Esophagus (tissue), 2 donors: ENCODE data around the gene TBC1D3I. TPM values are rescaled to one million over a fixed set of nuclear protein-coding genes. Genes with fewer than 3 reads are reported as not detected.
"Not testable (repeated sequence)": the region's sequence is repeated elsewhere in the genome, so short reads cannot be mapped to it uniquely, and the experiment has no call there.

Experiments
- H3K27ac ChIP-seq, 2 donors: one replicate each; pipeline ENCODE4 v1.5.1; 2013; ENCODE audit warnings: low read depth in 2 of 2, mild to moderate bottlenecking in 2 of 2, inconsistent platforms in 1 of 2, low read length in 1 of 2, moderate library complexity in 1 of 2
- H3K27me3 ChIP-seq, 2 donors: one replicate each; pipeline ENCODE4 v1.6.1; 2013; ENCODE audit warnings: low read length in 2 of 2, control low read depth in 1 of 2, mild to moderate bottlenecking in 1 of 2; ENCODE audit not compliant: insufficient read depth in 2 of 2, control insufficient read depth in 1 of 2
- H3K36me3 ChIP-seq, 2 donors: one replicate each; pipeline ENCODE4 v1.6.1; 2013; ENCODE audit warnings: low read length in 1 of 2; ENCODE audit not compliant: control insufficient read depth in 2 of 2, insufficient read depth in 2 of 2
- H3K4me1 ChIP-seq, 2 donors: one replicate each; pipeline ENCODE4 v1.6.1; 2013; ENCODE audit warnings: low read length in 1 of 2; ENCODE audit not compliant: control insufficient read depth in 2 of 2, insufficient read depth in 2 of 2
- H3K4me3 ChIP-seq, 2 donors: one replicate each; pipeline ENCODE4 v1.5.1; 2013; ENCODE audit warnings: low read length in 2 of 2, mild to moderate bottlenecking in 2 of 2, low read depth in 1 of 2, moderate library complexity in 1 of 2
- H3K9me3 ChIP-seq, 2 donors: one replicate each; pipeline ENCODE4 v1.6.1; 2013; ENCODE audit warnings: mild to moderate bottlenecking in 2 of 2, low read depth in 1 of 2, low read length in 1 of 2, moderate library complexity in 1 of 2; ENCODE audit not compliant: control insufficient read depth in 2 of 2, insufficient read depth in 1 of 2
- WGBS, 2 donors: extraction: QIAGEN DNeasy Blood & Tissue Kit; methylation state at CpG; one replicate each; pipeline ENCODE4 v1.1.7; 2013; 5-methylcytosine and 5-hydroxymethylcytosine counted together
- polyA plus RNA-seq, 2 donors: library from polyadenylated mRNA; stranded (reverse); fragments of 200-250 nt; gene quantifications; one replicate each; pipeline ENCODE4 v1.2.3, GENCODE V29; 2013
- donor health status: healthy with polysubstance abuse.
- donor health status: Bipolar disorder and iron deficiency.

Gene TBC1D3I
- polyA plus RNA-seq, 2 donors = 0.14 to 0.38 TPM

DNA sequence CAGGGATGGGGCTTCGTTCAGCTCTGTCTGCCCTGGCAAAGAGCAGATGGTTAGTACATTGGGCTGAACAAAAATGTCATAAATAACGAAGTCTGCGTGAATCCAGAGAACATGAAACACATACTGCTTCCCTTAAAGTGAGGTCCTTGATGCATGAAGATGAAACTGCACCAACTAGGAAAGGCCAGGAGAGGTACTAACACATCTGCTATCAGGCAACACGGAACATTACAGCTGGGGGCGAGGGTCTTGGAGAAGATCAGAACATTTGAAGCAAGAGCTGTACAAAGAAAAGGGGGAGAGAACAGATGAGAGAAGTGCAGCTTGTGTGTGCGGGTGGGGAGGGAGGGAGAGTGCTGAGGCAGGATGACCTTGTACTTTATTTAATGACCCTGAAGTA, 57.0 kb downstream of the TBC1D3I start:
- 75 to 79% methylated on average over 6 of the region's 6 CpGs for WGBS, 2 donors

DNA sequence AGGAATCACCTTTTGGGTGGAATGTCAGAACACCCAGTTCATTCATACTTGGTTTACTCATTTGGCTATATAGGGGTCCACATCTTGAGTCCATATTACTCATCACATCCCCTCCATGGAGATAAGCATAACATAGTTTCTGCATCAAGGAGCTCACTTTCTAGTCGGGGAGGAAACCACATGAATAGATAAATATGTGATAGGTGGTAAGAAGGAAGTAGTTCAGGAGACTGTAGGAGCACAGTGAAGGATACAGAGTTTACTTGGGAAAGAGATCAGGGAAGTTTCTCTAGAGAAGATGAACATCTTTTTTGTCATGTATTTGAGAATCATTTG, 57.9 kb downstream of the TBC1D3I start:
- H3K36me3 ChIP-seq, H3K9me3 ChIP-seq, H3K27ac ChIP-seq, H3K4me1 ChIP-seq, H3K4me3 ChIP-seq, H3K27me3 ChIP-seq: not testable (repeated sequence)
- 54 to 57% methylated on average over 1 of the region's 1 CpG for WGBS, 2 donors

More for the DNA sequence above, 57.0 kb downstream of the TBC1D3I start:
- not testable (repeated sequence) for H3K27ac ChIP-seq, H3K9me3 ChIP-seq, H3K36me3 ChIP-seq, H3K4me3 ChIP-seq, H3K4me1 ChIP-seq, H3K27me3 ChIP-seq

DNA sequence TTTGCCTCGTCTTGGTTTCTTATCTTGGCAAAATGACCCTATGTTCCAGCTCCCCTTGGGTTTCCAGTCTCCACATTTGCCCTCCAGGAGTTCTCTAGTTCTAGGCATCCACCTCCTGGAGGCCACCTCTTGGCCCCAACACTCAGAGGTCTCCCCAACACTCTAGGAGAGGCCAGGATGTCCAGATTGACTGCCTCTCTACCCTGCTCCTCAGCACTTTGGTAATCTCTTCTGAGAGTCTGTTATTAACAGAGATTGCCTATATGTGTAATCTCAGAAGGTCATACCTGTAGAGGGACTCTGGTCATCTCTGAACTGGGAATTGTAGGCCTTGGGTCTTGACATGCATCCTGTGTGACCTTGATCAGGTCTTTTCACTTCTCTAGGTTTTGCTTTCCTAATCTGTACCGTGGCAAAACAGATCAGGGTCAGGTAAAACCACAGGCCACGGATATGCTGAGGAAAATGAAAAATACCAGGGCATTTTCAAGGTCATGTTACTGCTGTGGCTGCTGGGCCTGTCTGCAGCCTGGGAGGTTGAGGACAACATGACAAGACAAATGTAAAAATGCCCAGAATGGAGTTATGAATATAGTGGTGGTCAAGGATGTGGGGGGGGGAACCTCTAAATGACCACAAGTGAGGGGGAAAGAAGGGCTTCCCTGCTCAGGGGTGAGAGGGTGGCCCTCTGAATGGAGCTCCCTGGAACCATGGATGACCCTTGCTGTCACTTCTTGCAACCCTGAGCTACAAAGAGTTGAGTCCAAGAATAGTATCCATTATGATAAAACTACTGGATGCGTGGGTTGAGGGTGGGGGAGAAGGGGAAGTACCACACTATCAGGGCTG, 58.5 kb downstream of the TBC1D3I start:
- Histone ChIP-seq H3K36me3 (no peaks in the 10 kb centered on the region), H3K27me3 (no peaks in the 10 kb centered on the region), H3K9me3 (no peaks in the 10 kb centered on the region), H3K4me3 (no peak overlapping the region), H3K4me1 (peaks cover 0 to 2% of the 10 kb centered on the region in 2 donors), H3K27ac (no peak overlapping the region)
- WGBS, 2 donors = 60 to 78% methylated on average over 4 of the region's 4 CpGs

DNA sequence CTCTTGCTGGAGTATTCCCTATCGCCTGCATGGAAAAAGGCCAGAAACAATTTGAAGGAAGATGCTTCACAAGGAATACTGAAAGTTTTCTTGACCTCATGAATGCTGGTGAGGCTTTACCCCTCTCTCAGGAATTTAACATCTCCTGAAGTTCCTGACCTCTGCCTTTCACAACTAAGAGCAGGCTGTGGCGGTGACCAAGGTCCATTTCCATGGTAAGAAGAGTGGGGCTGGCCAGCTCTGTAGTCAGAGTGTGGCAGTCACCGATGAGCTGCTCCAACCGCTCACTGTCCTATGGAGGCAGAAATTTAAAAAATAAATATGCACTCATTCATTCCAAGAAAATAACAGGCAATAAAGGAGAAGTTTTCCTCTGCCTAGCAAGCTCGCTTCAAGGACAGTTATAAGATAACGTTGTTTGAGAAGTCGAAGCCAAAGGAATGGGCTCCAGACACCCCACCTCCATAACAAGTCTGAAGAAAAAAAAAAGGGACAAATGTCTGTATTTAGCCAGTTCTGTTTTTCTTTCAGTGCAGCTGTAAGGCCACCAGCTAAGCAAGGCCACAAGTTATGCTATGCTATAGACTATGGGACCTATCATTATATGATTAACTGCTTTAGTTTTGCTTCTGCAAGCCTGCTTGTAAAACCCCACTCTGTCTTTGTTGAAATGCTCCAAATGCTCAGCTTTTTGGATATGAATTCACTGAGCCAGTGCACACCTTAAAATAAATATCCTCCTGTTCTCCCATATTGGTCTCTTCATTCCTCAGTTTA, 59.5 kb downstream of the TBC1D3I start:
- whole genome bisulfite sequencing, 2 donors = 72 to 87% methylated on average over 7 of the region's 7 CpGs
- Histone ChIP-seq H3K27me3 (no peaks in the 10 kb centered on the region), H3K36me3 (no peaks in the 10 kb centered on the region), H3K27ac (no peak overlapping the region), H3K9me3 (no peaks in the 10 kb centered on the region), H3K4me3 (no peak overlapping the region), H3K4me1 (peaks cover 0 to 2% of the 10 kb centered on the region in 2 donors)

Other genes starting within 250 kb of the TBC1D3I start
- 1 to 10 TPM; 1.3 to 3.6 TPM for gene CCL23, start 246.6 kb downstream of the TBC1D3I start, polyA plus RNA-seq
- gene CCL18, start 200.3 kb downstream of the TBC1D3I start, polyA plus RNA-seq = under 1 TPM; 0.29 to 0.38 TPM
- under 1 TPM; 0.86 to 0.89 TPM for gene CCL3, start 174.4 kb downstream of the TBC1D3I start, polyA plus RNA-seq
- 1 to 10 TPM; 1.8 TPM for gene CCL4, start 160.7 kb downstream of the TBC1D3I start, polyA plus RNA-seq
- gene TBC1D3B, start 87.9 kb downstream of the TBC1D3I start, polyA plus RNA-seq = 1 to 10 TPM; 5.8 to 6.9 TPM
- under 1 TPM; 0.18 to 0.32 TPM for gene CCL3L1, start 67.8 kb downstream of the TBC1D3I start, polyA plus RNA-seq
- gene CCL4L2, start 53.5 kb downstream of the TBC1D3I start, polyA plus RNA-seq = under 1 TPM; 0.45 to 0.92 TPM
- 10 to 100 TPM in 1 of 2 donors, not detected in 1; 20.5 TPM for gene TBC1D3G, start 59.3 kb upstream of the TBC1D3I start, polyA plus RNA-seq
- not detected for gene TBC1D3H, start 123.9 kb upstream of the TBC1D3I start, polyA plus RNA-seq
- 10 to 100 TPM; 14.7 to 37.0 TPM for gene ZNHIT3, start 222.1 kb upstream of the TBC1D3I start, polyA plus RNA-seq